Fibroblast of skin of left biceps (primary cell): ENCODE results near the gene DEK.
"Not testable (repeated sequence)": the region's sequence is repeated elsewhere in the genome, so short reads cannot be mapped to it uniquely, and the experiment has no call there.

Experiments
- DNase-seq, 2 experiments: peaks; one replicate each; pipeline ENCODE4 v3.0.0-alpha.2; 2013; ENCODE audit warnings: low read depth in 2 of 2

DEK gene

DNA sequence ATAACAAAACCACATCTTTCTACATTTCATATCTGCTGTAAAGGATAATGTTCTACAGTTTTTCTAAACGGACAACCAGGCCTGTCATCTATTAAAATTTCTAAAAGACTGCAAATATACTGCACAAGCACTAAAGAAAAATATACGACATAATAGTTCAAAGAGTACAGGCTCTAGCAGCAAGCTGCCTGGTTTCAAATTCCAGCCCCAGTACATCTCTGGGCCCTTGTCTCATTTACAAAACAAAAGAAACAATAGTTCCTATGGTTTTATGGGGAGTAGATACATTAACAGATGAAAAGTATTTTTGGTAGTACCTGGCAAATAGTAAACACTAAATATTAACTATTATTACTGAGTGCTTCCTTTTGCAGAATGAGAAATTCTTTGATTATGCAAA, 24.1 kb downstream of the DEK start:
- no peak for DNase-seq

DNA sequence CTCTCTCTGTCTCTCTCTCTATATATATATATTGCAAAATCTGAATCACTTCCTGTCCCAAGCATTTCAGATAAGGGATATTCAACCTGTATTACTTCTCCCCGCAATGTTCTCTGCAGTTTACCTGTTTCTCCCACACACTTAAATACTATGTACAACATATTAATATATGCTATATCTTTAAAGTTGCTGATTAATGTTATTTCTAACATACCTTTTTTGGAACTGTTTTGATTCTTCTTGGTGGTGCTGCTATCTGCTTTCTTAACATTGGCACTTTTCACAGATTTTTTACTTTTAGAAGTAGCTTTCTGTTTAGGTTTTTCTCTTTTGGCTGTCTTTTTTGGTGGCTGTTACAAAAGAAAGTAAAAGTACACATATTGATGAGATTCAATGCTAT, 27.2 kb downstream of the DEK start:
- DNase-seq = no peak

DNA sequence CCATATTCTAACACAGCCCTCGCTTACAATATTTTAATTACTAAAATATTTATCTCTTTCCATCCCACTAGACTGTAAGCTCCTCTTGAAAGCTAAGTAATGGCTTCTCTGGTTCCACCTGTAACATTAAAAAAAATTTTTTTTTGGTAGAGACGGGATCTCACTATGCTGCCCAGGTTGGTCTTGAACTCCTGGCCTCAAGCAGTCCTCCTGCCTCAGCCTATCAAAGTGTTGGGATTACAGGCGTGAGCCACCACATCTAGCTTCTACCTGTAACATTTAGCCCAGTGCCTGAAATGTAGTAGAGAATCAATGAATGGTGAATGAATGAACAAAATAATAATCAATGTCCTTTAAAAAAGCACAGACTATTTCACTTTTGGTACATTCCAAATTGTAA, 28.8 kb downstream of the DEK start:
- no peak for DNase-seq

DNA sequence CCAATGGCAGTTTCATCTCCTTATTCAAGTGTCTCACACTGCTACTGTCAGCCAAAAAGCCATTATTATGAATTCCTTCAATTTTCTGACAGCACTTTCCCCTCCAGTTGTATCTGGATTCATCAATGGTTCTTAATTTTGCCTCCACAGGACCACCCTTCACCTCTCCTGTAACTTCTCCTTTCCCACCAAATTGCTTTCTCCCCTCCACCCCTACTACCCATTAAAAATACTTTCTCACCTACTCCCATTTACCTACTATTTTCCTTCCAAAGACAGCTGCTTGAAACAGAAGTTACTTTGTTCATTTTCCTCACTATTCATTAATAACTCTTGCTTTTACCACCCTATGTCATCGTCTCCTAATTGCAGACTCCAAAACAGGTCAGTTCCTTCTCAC, 29.8 kb downstream of the DEK start:
- no peak for DNase-seq

DNA sequence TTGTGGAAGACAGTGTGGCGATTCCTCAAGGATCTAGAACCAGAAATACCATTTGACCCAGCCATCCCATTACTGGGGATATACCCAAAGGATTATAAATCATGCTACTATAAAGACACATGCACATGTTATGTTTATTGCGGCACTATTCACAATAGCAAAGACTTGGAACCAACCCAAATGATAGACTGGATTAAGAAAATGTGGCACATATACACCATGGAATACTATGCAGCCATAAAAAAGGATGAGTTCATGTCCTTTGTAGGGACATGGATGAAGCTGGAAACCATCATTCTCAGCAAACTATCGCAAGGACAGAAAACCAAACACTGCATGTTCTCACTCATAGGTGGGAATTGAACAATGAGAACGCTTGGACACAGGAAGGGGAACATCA, 30.6 kb downstream of the DEK start:
- DNase-seq = not testable (repeated sequence)

DNA sequence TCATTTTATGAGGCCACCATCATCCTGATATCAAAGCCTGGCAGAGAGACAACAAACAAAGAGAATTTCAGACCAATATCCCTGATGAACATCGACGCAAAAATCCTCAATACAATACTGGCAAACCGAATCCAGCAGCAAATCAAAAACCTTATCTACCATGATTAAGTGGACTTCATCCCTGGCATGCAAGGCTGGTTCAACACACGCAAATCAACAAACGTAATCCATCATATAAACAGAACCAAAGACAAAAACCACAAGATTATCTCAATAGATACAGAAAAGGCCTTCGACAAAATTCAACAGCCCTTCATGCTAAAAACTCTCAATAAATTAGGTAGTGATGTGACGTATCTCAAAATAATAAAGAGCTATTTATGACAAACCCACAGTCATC, 32.5 kb downstream of the DEK start:
- DNase-seq = not testable (repeated sequence)

DNA sequence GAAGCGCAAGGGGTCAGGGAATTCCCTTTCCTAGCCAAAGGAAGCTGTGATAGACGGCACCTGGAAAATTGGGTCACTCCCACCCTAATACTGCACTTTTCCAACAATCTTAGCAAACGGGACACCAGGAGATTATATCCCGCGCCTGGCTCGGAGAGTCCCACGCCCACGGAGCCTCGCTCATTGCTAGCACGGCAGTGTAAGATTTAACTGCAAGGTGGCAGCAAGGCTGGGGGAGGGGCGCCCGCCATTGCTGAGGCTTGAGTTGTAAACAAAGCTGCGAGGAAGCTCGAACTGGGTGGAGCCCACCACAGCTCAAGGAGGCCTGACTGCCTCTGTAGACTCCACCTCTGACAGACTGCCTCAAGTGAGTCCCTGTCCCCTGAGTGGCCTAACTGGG, 35.7 kb downstream of the DEK start:
- DNase-seq = not testable (repeated sequence)

DNA sequence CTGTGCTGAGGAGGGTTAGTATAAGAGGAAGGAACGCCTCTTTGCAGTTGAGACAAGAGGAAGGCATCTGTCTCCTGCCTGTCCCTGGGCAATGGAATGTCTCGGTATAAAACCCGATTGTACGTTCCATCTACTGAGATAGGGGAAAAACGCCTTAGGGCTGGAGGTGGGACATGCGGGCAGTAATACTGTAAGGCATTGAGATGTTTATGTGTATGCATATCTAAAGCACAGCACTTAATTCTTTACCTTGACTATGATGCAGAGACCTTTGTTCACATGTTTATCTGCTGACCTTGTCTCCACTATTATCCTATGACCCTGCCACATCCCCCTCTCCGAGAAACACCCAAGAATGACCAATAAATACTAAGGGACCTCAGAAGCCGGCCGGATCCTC, 37.2 kb downstream of the DEK start:
- DNase-seq = not testable (repeated sequence)

DNA sequence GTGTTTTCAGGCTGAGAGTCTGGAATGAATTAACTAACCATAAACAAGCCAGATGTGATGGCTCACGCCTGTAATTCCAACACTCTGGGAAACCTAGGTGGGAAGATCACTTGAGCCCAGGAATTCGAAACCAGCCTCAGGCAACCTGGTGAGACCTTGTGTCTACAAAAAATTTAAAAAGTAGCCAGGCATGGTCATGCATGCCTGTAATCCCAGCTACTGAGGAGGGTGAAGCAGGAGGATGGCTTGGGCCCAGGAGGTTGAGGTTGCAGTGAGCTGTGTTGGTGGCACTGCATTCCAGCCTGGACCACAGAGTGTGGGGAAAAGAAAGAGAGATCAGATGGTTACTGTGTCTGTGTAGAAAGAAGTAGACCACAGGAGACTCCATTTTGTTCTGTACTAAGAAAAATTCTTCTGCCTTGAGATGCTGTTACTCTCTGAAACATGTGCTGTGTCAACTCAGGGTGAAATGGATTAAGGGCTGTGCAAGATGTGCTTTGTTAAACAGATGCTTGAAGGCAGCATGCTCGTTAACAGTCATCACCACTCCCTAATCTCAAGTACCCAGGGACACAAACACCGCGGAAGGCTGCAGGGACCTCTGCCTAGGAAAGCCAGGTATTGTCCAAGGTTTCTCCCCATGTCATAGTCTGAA, 37.8 kb downstream of the DEK start:
- DNase-seq = peak; percentile 96 to 97

DNA sequence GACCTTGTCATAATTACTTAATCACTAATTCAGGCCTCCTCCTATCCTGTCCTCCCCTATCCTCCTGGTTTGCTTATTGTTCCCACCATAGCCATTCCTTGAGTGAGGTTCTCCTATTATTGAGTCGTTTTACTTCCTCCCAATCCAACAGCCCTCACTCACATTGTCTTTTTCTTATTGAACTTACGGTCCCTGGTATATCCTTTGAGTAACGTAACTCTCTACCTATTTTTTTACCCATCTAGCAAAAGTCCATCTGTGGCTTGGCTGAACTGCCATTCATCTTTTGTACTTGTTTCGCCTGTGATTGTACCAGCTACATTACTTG, 43.1 kb downstream of the DEK start:
- DNase-seq = no peak

DNA sequence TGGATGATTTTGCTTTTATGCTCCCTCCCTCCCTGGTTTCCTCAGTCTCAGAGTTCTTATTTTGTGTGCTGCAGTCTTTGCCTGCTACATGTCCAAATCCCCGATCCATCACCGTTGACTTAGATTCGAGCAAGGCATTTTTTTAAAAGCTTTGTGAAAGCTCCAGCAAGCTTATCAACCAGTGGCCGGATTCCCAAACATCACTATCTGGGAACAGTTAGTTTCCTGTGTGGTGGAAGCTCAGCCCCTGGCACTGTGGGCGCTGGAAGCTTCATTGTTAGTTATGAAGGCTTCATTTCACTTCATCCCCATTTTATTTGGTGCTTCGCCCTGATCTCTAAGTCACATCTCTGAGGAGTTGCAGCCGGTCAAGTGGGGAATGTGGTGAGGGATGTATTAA, 44.7 kb downstream of the DEK start:
- no peak for DNase-seq

DNA sequence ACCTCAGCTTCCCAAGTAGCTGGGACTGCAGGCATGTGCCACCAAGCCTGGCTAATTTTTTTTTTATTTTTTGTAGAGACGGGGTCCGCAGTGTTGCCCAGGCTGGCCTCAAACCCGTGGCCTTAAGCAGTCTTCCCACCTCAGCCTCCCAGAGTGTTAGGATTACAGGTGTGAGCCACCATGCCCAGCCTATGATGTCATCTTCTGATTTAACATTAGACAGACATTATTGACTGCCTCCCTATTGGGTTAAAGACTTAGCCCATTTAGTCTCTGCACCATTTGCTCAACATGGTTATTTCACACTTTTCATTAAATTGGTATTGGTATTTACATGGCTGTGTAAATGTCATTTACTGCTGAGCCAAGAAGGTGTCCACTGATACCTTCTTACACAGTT, 46.1 kb downstream of the DEK start:
- no peak for DNase-seq

DNA sequence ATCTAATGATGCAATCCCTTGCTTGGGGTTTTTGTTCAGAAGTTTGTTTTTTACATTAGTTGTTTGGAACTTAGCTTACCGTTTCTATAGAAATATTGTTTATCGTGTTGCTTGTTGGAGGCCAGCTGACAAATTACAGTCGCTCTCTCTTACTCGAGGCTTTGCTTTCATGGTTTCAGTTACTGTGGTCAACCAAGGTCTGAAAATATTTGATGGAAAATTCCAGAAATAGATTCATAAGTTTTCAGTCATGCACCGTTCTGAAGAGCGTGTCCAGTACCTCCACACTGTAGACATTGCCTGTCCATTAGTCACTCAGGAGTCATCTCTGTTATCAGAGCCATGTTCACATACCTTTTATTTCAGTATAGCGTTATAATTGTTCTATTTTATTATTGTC, 47.9 kb downstream of the DEK start:
- DNase-seq = peak; percentile 38 to 50

DNA sequence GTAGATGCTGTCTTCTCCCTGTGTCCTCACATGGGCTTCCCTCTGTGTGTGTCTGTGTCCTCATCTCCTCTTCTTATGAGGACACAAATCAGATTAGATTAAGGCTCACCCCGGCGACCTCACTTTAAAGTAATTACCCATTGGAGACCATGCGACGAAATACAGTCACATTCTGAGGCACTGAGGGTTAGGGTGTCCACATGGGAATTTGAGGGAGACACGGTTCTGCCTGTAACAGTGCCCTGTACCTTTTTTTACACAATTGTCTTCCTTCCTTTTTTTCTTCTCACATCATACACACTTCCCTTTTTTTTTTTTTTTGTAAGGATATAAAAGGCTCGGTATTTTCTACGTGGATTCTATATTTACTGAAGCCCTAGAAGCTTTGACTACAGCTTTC, 48.9 kb downstream of the DEK start:
- DNase-seq = no peak

DNA sequence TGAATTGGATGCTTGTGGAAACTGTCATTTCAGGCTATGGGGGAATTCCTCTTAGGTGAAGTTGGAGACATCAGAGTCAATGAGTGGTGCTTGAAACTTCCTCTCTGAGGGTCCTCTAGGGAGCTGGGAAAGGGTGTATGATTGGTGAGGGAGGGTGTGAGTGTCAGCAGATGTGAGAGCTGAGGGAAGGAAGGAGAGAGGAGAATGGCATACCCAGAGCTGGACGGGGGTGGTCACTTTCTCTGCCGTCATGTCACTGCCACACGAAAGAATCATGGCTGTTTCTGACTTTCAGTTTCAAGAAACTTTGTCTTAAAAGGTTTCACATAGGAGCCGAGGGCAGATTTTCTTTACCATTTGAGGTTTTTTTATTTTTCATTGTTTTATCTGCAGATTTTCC, 50.3 kb downstream of the DEK start:
- no peak for DNase-seq

DNA sequence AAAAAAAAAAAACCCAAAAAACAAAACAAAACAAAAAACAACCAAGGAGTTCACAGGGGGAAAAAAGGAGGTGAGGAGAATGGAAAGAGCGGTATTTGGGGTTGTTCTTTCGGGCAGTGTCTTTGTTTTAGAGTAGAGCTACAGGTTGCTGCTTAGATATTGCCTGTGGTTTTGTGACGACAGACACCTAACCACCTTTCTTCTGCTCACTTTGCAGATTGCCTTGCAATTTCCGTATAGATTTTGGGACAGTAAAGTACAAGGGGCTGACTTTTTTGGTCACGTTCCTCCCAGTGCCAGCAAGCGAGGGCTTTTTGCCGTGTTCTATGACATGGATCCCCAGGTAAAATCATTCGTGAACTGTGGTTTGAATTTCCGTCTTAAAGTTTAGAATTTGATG, 50.9 kb downstream of the DEK start:
- DNase-seq = no peak

DNA sequence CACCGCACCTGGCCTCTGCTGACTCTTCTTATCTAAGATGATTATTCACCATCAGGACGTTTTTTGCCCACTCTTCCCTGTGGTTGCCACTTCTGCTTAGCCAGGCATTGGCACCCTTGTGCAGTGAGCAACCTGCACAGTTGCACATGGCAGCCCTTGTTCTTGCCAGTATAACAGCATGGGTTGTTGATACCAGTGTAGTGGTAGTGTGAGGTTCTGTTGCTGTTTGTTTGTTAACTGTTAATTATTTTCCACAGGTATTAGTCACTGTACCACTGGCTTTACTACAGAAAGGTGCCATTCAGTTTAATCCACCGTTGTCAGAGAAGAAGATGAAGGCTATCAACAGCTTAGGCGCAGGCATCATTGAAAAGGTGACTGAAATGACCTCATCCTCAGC, 52.1 kb downstream of the DEK start:
- no peak for DNase-seq

DNA sequence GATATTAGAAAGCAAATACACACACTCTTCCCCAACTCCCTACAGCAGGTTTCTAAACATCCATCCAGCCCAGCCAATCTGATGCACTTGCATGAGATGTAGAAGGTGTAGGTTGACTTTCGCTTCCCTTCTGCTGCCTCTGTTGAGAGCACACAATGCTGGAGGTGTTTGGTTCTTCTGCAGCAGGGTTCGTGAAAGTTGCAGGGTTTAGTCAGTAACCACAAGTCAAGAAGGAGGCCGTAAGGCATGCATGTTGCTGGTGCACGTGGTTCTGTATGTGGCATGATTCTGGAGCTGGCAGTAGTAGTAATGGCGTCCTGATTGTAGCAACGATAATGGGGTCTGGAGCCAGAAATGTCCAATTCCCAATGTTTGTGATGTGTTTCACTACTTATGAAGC, 53.0 kb downstream of the DEK start:
- DNase-seq = no peak

DNA sequence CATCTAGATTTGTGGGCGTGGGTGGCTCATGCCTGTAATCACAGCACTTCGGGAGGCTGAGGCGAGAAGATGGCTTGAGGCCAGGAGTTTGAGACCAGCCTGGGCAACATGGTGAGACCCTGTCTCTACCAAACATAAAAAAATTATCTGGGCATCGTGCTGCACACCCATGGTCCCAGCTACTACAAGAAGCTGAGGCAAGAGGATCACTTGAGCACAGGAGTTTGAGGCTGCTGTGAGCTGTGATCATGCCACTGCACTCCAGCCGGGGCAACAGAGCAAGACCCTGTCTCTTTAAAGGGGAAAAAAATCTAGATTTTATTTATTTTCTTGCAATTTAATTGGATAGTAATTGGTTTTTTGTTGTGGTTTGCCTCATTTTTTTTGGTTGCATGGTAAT, 53.6 kb downstream of the DEK start:
- DNase-seq = no peak

DNA sequence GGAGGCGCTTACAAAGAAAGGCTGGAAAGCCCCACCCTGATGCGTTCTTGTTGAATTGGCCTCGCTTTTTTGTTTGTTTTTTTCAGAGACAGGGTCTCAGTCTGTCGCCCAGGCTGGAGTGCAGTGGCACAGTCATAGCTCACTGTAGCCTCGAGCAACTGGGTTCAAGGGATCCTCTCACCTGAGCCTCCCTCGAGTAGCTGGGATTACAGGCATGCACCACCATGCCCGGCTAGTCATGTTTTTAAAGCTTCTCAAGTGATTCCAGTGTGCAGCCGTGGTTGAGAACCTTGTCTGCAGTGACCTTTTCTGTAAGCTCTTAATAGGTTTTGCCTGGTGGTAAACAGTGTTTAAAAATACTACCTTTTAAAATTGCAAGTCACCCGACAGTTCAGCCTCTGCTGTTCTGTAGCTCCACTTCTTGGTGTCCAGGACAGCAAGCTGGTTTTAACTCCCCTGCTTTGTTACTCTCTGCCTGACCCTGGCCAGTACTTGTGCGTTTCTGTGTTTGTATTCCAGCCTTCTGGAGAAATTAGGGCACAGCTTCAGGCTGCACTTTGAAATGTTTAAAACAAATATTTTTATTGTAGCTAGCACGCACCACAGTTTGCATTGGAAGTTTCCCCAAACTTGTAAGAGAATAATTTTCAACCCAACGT, 54.7 kb downstream of the DEK start:
- DNase-seq = no peak

DNA sequence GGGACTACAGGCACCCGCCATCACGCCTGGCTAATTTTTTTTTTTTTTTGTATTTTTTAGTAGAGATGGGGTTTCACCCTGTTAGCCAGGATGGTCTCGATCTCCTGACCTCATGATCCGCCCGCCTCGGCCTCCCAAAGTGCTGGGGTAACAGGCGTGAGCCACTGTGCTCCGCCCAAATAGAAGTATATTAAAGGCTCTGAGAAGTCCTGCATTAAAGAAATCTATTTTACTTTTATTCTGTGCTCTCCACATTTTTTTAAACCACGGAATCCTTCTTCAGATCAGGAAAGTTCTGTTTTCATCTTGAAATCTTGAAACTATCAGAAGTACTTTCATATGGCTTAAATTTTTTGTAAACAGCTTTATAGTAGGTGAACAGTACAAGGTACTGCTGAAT, 55.6 kb downstream of the DEK start:
- DNase-seq = not testable (repeated sequence)

DNA sequence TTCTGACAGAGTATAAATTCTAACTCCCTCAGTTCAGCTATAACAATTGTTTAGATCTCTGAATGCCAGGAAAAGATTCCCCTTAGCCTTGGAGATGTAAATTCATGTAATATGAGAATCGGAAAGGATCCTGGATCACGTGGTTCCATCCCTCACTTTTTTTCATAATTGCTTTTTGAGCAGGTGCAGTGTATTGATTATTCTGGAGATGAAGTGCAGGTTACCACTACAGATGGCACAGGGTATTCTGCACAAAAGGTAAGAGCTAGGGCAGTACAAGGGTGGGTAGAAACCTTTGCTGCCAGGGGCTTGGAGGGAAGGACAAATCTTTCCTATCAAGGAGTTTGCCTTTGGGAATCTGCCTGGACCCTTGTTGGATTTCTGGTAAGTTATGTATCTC, 56.4 kb downstream of the DEK start:
- DNase-seq = no peak

DNA sequence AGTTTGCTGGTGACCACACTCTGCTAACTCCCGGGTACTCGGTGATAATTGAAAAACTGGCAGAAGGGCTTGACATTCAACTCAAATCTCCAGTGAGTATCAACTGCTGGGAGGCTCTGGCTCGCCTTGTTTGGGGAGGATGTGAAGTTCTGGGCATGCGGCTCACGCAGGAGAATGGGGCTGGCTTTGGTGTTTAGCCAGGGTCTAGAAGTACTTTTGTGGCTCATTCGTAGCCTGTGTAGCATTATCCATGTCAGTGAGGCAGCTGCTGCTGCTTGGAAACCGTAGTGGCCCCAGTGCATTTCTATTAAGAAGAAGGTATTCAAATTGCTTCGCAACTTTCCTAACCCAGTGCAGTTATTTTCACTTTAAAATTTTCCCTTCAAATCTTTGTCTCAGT, 56.9 kb downstream of the DEK start:
- DNase-seq = no peak

DNA sequence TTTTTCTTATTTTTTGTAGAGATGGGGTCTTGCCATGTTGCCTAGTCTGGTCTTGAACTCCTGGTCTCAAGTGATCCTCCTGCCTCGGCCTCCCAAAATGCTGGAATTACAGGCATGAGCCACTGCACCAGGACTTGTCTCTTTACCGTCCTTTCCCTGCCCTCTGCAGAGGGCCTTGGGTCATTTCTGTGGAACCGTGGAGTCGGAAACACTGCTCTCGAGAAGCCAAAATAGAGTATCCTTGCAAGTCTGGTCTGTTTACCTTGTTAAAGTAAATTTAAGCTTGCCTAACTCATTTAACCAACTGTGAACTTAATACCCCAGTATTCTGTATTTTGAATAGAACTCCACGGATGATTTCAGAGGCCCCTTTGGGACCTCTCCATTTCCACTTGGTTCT, 57.7 kb downstream of the DEK start:
- DNase-seq = no peak
